ENCODE data around the gene LPAR3.

Gene LPAR3

GRCh38 chr1:84774669-84775534 lies 118.1 kb downstream of the LPAR3 start:
- DNase-seq (ENCODE audit: low spot score), result no peak

GRCh38 chr1:84773933-84774497 lies 119.0 kb downstream of the LPAR3 start:
- DNase-seq (ENCODE audit: low spot score), result no peak

DNA sequence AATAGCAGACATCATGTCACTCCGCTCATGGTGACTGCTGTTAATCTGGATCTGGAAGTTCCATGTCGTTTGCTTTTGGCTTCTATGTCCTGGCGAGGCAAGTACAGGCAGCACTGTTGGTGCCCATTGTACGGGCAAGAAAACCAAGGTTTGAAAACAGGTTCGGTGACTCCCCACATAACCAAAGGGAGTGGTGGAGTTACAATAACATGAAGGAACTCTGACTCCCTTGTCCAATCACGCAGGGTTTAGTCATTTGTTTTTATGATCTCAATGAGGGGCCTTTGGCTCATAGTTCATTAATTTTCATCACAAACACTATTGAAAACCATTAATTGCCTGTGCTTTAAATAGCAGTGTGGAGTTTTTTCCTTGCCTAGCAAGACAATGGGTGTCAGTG lies 119.8 kb downstream of the LPAR3 start:
- no peak for DNase-seq (ENCODE audit: low spot score)

- peak; percentile 79 for DNase-seq (ENCODE audit: low spot score)
Measured at GRCh38 chr1:84772428-84772943, 120.5 kb downstream of the LPAR3 start.

- DNase-seq (ENCODE audit: low spot score), result no peak
Measured at GRCh38 chr1:84771895-84772294, 121.1 kb downstream of the LPAR3 start.

DNA sequence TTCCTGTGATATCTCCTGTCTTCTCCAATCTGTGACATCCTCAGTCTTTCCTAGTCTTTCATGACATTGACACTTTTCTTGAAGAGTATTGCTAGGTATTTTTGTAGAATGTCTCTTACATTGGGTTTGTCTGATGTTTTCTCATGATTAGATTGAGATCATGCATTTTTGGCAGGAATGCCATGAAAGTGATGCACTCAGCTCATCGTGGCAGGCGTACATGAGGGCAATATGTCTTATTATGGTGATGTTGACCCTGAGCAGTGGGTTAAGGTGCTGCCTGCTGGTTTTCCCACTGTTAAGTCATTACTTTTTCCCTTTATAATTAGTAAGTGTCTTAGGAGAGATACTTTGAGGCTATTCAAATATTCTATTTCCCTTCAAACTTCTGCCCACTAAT lies 122.5 kb downstream of the LPAR3 start:
- DNase-seq (ENCODE audit: low spot score), result no peak

DNA sequence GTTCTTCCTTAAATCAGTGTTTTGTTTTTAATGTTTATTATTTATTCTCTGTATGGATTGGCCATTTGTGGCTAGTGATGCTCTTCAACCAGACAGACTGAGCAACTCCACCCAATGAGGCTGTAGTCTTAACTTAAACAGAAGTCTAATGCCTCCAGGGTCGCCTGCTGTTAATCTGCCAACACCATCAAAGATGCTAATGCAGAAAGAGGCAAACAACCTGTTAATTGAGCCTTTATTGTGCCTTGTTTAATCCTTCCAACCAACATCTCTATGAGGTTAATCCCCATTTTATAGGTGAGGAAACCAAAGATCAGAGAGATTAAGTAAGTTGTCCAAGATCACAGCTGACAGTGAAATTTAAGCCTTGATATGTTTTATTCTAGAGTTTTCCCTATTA lies 123.4 kb downstream of the LPAR3 start:
- DNase-seq (ENCODE audit: low spot score), result no peak

- no peak for DNase-seq (ENCODE audit: low spot score)
Measured at GRCh38 chr1:84768634-84769033, 124.4 kb downstream of the LPAR3 start.

GRCh38 chr1:84763912-84764680 lies 128.9 kb downstream of the LPAR3 start:
- DNase-seq (ENCODE audit: low spot score), result no peak

- no peak for DNase-seq (ENCODE audit: low spot score)
Measured at GRCh38 chr1:84762664-84763063, 130.3 kb downstream of the LPAR3 start.
